ENCODE results near the gene PLPP3.

The PLPP3 gene

GRCh38 chr1:56493826-56494225, 85.5 kb downstream of the PLPP3 start:
- no peak for DNase-seq

- DNase-seq = no peak
Measured at GRCh38 chr1:56491441-56491840, 87.9 kb downstream of the PLPP3 start.

- no peak for DNase-seq
Measured at GRCh38 chr1:56490619-56491018, 88.7 kb downstream of the PLPP3 start.

- no peak for DNase-seq
Measured at GRCh38 chr1:56489695-56490094, 89.7 kb downstream of the PLPP3 start.

GRCh38 chr1:56484695-56485094, 94.7 kb downstream of the PLPP3 start:
- DNase-seq = no peak

- DNase-seq = no peak
Measured at GRCh38 chr1:56483104-56483503, 96.3 kb downstream of the PLPP3 start.

- no peak for DNase-seq
Measured at GRCh38 chr1:56482486-56482885, 96.9 kb downstream of the PLPP3 start.

GRCh38 chr1:56481140-56481694, 98.1 kb downstream of the PLPP3 start:
- DNase-seq = no peak

GRCh38 chr1:56478734-56479133, 100.6 kb downstream of the PLPP3 start:
- no peak for DNase-seq

- DNase-seq = no peak
Measured at GRCh38 chr1:56477164-56478111, 101.9 kb downstream of the PLPP3 start.

- DNase-seq = peak; percentile 53
Measured at GRCh38 chr1:56473582-56474270, 105.6 kb downstream of the PLPP3 start.

- peak; percentile 87 for DNase-seq
Measured at GRCh38 chr1:56472860-56473259, 106.5 kb downstream of the PLPP3 start.

- no peak for DNase-seq
Measured at GRCh38 chr1:56469640-56470371, 109.6 kb downstream of the PLPP3 start.

GRCh38 chr1:56468518-56468917, 110.8 kb downstream of the PLPP3 start:
- DNase-seq = no peak

GRCh38 chr1:56466538-56466937, 112.8 kb downstream of the PLPP3 start:
- peak; percentile 25 for DNase-seq

GRCh38 chr1:56464294-56464693, 115.1 kb downstream of the PLPP3 start:
- DNase-seq = no peak

- no peak for DNase-seq
Measured at GRCh38 chr1:56463376-56463775, 116.0 kb downstream of the PLPP3 start.

GRCh38 chr1:56462209-56462608, 117.2 kb downstream of the PLPP3 start:
- DNase-seq = no peak

GRCh38 chr1:56461158-56462127, 117.9 kb downstream of the PLPP3 start:
- peak; percentile 38 for DNase-seq

GRCh38 chr1:56459260-56459659, 120.1 kb downstream of the PLPP3 start:
- DNase-seq = no peak

GRCh38 chr1:56457756-56458375, 121.5 kb downstream of the PLPP3 start:
- DNase-seq = peak; percentile 39

Measured in RPMI8226 (cell line).